B cell (primary cell): ENCODE data around the gene KCTD5. TPM values are rescaled to one million over a fixed set of nuclear protein-coding genes. Genes with fewer than 3 reads are reported as not detected.

Experiments used
- ATAC-seq: fragments of 200-7000 bp; cut with Tn5 transposase; one replicate; pipeline ENCODE4 v1.10.0; 2021; ENCODE audit warnings: low read depth, mild to moderate bottlenecking, moderate number of reproducible peaks, moderate library complexity
- CTCF ChIA-PET: fragments of 350-600 bp; sonication (Branson Sonifier 250); formaldehyde crosslinking; loops from one replicate; lab custom pipeline; 2021; ENCODE audit warnings: antibody characterized with exemption, inconsistent platforms; lab: Charles Lee
- POLR2A ChIA-PET: fragments of 350-600 bp; sonication (Branson Sonifier 250); formaldehyde crosslinking; loops from one replicate; lab custom pipeline; 2021; ENCODE audit warnings: antibody characterized with exemption; lab: Charles Lee
- DNase-seq: peaks from one replicate; pipeline ENCODE4 v3.0.0; 2013
- H2AFZ ChIP-seq: 2 replicates; pipeline ENCODE4 v1.6.1; 2012; ENCODE audit warnings: mild to moderate bottlenecking, low read depth, low read length; ENCODE audit not compliant: insufficient read depth, poor library complexity, severe bottlenecking
- H3K27ac ChIP-seq, 2 donors: 1 replicate in 1 of 2; 2 replicates in 1 of 2; pipeline ENCODE4 v1.5.1; 2012 to 2013; ENCODE audit warnings: low read length in 2 of 2, mild to moderate bottlenecking in 2 of 2, moderate library complexity in 1 of 2
- H3K27me3 ChIP-seq, 4 experiments: fragments of 200-600 bp in 1 of 4; sonication (generic) in 1 of 4; replicated peaks in 1 of 4; 1 replicate in 2 of 4; 2 replicates in 2 of 4; pipeline versions ENCODE4 v1.6.1 to v1.7.0; 2013 to 2016; ENCODE audit warnings: low read length in 3 of 4, mild to moderate bottlenecking in 2 of 4, mixed read lengths in 1 of 4, moderate library complexity in 1 of 4; ENCODE audit not compliant: insufficient read depth in 4 of 4, control insufficient read depth in 3 of 4; ENCODE audit errors: control extremely low read depth in 1 of 4
- H3K36me3 ChIP-seq, 2 experiments: replicated peaks in 1 of 2; 1 replicate in 1 of 2; 2 replicates in 1 of 2; pipeline versions ENCODE4 v1.6.1 to v1.7.1; 2013; ENCODE audit warnings: low read length in 1 of 2; ENCODE audit not compliant: insufficient read depth in 2 of 2, control insufficient read depth in 1 of 2; ENCODE audit errors: control extremely low read depth in 1 of 2, extremely low read depth in 1 of 2
- H3K4me1 ChIP-seq, 2 donors: fragments of 200-600 bp in 1 of 2; sonication (generic) in 1 of 2; 1 replicate in 1 of 2; 2 replicates in 1 of 2; pipeline versions ENCODE4 v1.5.1 to v1.6.1; 2013 to 2017; ENCODE audit warnings: low read length in 2 of 2; ENCODE audit not compliant: control insufficient read depth in 2 of 2, insufficient read depth in 2 of 2
- H3K4me2 ChIP-seq: replicated peaks from 2 replicates; pipeline ENCODE3; 2012; ENCODE audit warnings: mild to moderate bottlenecking, low read depth, low read length; ENCODE audit not compliant: poor library complexity, severe bottlenecking
- H3K4me3 ChIP-seq, 5 experiments: fragments of 200-600 bp in 1 of 5; sonication (generic) in 1 of 5; 1 replicate in 3 of 5; 2 replicates in 2 of 5; pipeline versions ENCODE4 v1.5.1 to v1.7.0; 2011 to 2016; ENCODE audit warnings: low read length in 4 of 5, mild to moderate bottlenecking in 4 of 5, low read depth in 2 of 5, control low read depth in 1 of 5, moderate library complexity in 1 of 5; ENCODE audit not compliant: insufficient read depth in 1 of 5; ENCODE audit errors: control extremely low read depth in 1 of 5, extremely low read depth in 1 of 5
- H3K79me2 ChIP-seq: fragments of 200-600 bp; sonication (generic); one replicate; pipeline ENCODE4 v1.6.0; 2016; ENCODE audit warnings: low read length; ENCODE audit not compliant: control insufficient read depth, insufficient read depth
- H3K9ac ChIP-seq: fragments of 200-600 bp; sonication (generic); 2 replicates; pipeline ENCODE4 v1.6.1; 2017; ENCODE audit warnings: mild to moderate bottlenecking, low read length, moderate library complexity
- H3K9me3 ChIP-seq, 3 donors: one replicate each; pipeline versions ENCODE4 v1.6.1 to v1.7.1; 2013; ENCODE audit warnings: low read length in 2 of 3; ENCODE audit not compliant: control insufficient read depth in 2 of 3, insufficient read depth in 1 of 3; ENCODE audit errors: control extremely low read depth in 1 of 3
- H4K20me1 ChIP-seq: 2 replicates; pipeline ENCODE4 v1.6.0; 2012; ENCODE audit warnings: mild to moderate bottlenecking, low read length; ENCODE audit not compliant: insufficient read depth, control insufficient read depth, poor library complexity, severe bottlenecking
- H3K27ac Mint-ChIP-seq: one replicate; pipeline ENCODE4 v1.8.0; 2021; ENCODE audit warnings: mixed read lengths
- H3K27me3 Mint-ChIP-seq: one replicate; pipeline ENCODE4 v1.8.0; 2021; ENCODE audit warnings: mixed read lengths
- H3K4me1 Mint-ChIP-seq: one replicate; pipeline ENCODE4 v1.8.0; 2021; ENCODE audit warnings: mixed read lengths
- H3K4me3 Mint-ChIP-seq: one replicate; pipeline ENCODE4 v1.8.0; 2021; ENCODE audit warnings: mixed read lengths
- H3K9me3 Mint-ChIP-seq: one replicate; pipeline ENCODE4 v1.8.0; 2022; ENCODE audit warnings: mixed read lengths; ENCODE audit not compliant: insufficient read depth
- CTCF ChIP-seq: fragments of 200-600 bp; IDR thresholded peaks from one replicate; pipeline ENCODE4 v1.8.0; 2022; ENCODE audit warnings: antibody characterized with exemption, mild to moderate bottlenecking
- EZH2 ChIP-seq: IDR thresholded peaks from 2 replicates; pipeline ENCODE4 v1.6.1; 2012; ENCODE audit warnings: borderline replicate concordance, low read depth, mild to moderate bottlenecking, moderate library complexity, low read length; ENCODE audit not compliant: insufficient read depth, poor library complexity, severe bottlenecking
- WGBS: methylation state at CpG from one replicate; pipeline ENCODE4 v1.1.5; 2013; ENCODE audit warnings: missing lambda C conversion rate; ENCODE audit not compliant: insufficient coverage; 5-methylcytosine and 5-hydroxymethylcytosine counted together
- intact Hi-C: fragments of 100-400 bp; cut with micrococcal nuclease; formaldehyde crosslinking; loops from one replicate; pipeline ENCODE4 v1.10.0; 2022
- polyA minus RNA-seq: library from RNA; depleted of rRNA, polyadenylated mRNA; stranded (reverse); fragments of >200 nt; gene quantifications from 2 replicates; pipeline ENCODE4 v1.2.3, GENCODE V29; 2012
- polyA plus RNA-seq: library from polyadenylated mRNA; depleted of rRNA; stranded (reverse); fragments of >200 nt; gene quantifications from 2 replicates; pipeline ENCODE4 v1.2.3, GENCODE V29; 2012
- total RNA-seq, 2 donors: library from RNA; stranded (reverse); fragments of 120-200 nt in 1 of 2; gene quantifications; 1 replicate in 1 of 2; 2 replicates in 1 of 2; pipeline versions ENCODE4 v1.2.3 to v1.2.4, GENCODE V29; 2013 to 2022

Gene KCTD5
- total RNA-seq (35.1 and 37.3 TPM in 2 replicates), polyA plus RNA-seq (15.2 and 17.2 TPM in 2 replicates), polyA minus RNA-seq (24.5 and 32.2 TPM in 2 replicates)
- total RNA-seq (2013): 15.8 TPM

- Mint-ChIP-seq H3K4me3 (peak within 1 kb of the TSS; percentile 99), H3K27ac (peak within 1 kb of the TSS; percentile 97), H3K27me3 (no peaks in the 10 kb centered on the region), H3K4me1 (peaks cover 21% of the 10 kb centered on the region), H3K9me3 (no peaks in the 10 kb centered on the region)
- Histone ChIP-seq H3K27me3 (no peaks in the 10 kb centered on the region), H3K27ac (peak within 1 kb of the TSS; percentile 71 to 79), H3K36me3 (no peaks in the 10 kb centered on the region), H3K79me2 (peaks cover 35% of the 10 kb centered on the region), H3K4me1 (peaks cover 15 to 27% of the 10 kb centered on the region in 2 donors), H2AFZ (peak within 1 kb of the TSS; percentile 94), H3K9me3 (no peaks in the 10 kb centered on the region), H3K4me2 (peak within 1 kb of the TSS; percentile 97), H4K20me1 (peaks cover 15% of the 10 kb centered on the region), H3K9ac (peak within 1 kb of the TSS; percentile 92), H3K4me3 (peak within 1 kb of the TSS; percentile 81 to 99 (median 96))
- under 1% methylated on average over 66 of the region's 73 CpGs for WGBS
- TF ChIP-seq CTCF: no peak
- TF ChIP-seq EZH2: no peak
- POLR2A ChIA-PET: interaction anchor here (1.0 to 2.1 kb wide), 2 partner anchors 9 to 95 kb away, joined by 5 to 13 read pairs; partner anchors contain the start of gene ELOB
- CTCF ChIA-PET: interaction anchor here (0.6 kb wide), 1 partner anchor 13 kb away, joined by 3 read pairs; no protein-coding TSS in a partner anchor
- peak; percentile 97 for DNase-seq
- peak; percentile 86 for ATAC-seq
- intact Hi-C loops: loop anchor here (1.0 to 10.0 kb wide), 3 partner anchors 9 to 92 kb away; partner anchors contain the start of gene ELOB
Observed at GRCh38 chr16:2682209-2683021, at the start of gene KCTD5. Gene KCTD5 (plus strand): TSS chr16:2682523. CDS start chr16:2682549, 26 bp downstream.
